ENCODE results near the gene C17orf113.

DNA sequence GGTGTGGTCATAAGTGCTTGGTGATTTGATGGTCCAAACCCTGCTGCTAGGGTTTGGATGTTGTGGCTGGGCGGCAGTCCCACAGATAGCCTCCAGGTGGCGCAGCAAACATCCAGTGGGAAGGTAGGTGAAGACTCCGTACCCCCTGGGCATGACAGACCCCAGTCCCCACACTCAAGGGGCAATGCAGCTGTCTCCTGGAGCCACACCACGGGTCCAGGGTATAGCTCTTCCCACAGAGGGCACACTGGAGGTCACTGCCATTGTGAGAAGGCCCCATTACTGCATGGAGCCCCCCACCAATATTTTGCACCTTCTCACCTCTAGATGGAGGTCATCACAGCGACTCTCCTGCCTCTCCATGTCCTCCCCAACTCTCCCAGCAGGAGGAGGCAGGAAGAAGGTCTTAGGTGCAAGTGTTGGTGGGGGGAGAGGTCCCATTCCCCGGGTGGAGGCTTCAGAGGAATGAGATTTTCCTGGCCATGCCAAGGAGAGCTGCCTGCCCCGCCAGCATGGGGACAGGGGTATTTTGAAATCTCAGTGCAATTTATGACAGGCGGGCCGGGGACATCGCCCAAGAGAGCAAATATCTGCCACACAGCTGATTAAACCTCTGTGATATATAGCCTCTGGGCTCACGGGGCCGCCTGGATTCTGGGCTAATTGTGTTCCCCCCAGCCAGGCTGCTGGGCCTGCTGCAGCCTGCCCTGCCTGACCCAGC lies 17.1 kb upstream of the C17orf113 start:
- TF ChIP-seq, protein P1, sequence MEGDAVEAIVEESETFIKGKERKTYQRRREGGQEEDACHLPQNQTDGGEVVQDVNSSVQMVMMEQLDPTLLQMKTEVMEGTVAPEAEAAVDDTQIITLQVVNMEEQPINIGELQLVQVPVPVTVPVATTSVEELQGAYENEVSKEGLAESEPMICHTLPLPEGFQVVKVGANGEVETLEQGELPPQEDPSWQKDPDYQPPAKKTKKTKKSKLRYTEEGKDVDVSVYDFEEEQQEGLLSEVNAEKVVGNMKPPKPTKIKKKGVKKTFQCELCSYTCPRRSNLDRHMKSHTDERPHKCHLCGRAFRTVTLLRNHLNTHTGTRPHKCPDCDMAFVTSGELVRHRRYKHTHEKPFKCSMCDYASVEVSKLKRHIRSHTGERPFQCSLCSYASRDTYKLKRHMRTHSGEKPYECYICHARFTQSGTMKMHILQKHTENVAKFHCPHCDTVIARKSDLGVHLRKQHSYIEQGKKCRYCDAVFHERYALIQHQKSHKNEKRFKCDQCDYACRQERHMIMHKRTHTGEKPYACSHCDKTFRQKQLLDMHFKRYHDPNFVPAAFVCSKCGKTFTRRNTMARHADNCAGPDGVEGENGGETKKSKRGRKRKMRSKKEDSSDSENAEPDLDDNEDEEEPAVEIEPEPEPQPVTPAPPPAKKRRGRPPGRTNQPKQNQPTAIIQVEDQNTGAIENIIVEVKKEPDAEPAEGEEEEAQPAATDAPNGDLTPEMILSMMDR (conservative IDR thresholded peaks at IDR 0.05; ENCODE audit: low read depth in 2 of 2), result peak; percentile 84 to 99
- TF ChIP-seq POLR2AphosphoS5 (IDR thresholded peaks at IDR 0.05; ENCODE audit: low read depth) (no peak), NANOG (IDR thresholded peaks at IDR 0.05; ENCODE audit: borderline replicate concordance) (no peak)
- TF ChIP-seq, protein P2, sequence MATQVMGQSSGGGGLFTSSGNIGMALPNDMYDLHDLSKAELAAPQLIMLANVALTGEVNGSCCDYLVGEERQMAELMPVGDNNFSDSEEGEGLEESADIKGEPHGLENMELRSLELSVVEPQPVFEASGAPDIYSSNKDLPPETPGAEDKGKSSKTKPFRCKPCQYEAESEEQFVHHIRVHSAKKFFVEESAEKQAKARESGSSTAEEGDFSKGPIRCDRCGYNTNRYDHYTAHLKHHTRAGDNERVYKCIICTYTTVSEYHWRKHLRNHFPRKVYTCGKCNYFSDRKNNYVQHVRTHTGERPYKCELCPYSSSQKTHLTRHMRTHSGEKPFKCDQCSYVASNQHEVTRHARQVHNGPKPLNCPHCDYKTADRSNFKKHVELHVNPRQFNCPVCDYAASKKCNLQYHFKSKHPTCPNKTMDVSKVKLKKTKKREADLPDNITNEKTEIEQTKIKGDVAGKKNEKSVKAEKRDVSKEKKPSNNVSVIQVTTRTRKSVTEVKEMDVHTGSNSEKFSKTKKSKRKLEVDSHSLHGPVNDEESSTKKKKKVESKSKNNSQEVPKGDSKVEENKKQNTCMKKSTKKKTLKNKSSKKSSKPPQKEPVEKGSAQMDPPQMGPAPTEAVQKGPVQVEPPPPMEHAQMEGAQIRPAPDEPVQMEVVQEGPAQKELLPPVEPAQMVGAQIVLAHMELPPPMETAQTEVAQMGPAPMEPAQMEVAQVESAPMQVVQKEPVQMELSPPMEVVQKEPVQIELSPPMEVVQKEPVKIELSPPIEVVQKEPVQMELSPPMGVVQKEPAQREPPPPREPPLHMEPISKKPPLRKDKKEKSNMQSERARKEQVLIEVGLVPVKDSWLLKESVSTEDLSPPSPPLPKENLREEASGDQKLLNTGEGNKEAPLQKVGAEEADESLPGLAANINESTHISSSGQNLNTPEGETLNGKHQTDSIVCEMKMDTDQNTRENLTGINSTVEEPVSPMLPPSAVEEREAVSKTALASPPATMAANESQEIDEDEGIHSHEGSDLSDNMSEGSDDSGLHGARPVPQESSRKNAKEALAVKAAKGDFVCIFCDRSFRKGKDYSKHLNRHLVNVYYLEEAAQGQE (IDR thresholded peaks at IDR 0.05; ENCODE audit: unreplicated experiment), result no peak
